ENCODE results near the gene CDC14C. TPM values are rescaled to one million over a fixed set of nuclear protein-coding genes. Genes with fewer than 3 reads are reported as not detected.
A peak's percentile ranks its signal among the peaks of the same experiment; 100 is the strongest.

Gene CDC14C
- total RNA-seq, 6 donors from 2014 or later = not detected

DNA sequence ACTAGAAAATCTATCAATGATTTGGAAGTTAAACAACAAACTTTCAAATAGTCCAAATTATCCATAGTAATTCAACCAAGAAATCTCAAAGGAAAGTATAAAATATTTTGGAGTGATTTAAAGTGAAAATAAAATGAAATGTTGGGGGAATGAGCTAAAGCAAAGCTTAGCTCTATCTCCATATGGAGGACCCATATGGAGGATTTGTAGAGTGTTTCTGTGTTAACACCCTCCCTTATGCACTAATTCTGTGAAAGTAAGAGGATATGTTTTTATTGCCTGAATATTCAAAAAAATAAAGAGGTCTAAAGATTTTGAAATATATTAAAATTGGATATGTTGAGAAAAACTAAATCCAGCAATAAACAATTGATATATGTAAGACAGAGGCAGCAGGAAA is 31.6 kb downstream of the CDC14C start:
- Histone ChIP-seq H3K9me3 (no peaks in the 10 kb centered on the region), H3K27me3 (no peaks in the 10 kb centered on the region), H3K27ac (no peak overlapping the region), H3K36me3 (no peaks in the 10 kb centered on the region), H3K4me3 (no peak overlapping the region), H3K4me1 (no peaks in the 10 kb centered on the region)
- ATAC-seq (ENCODE audit: low FRiP score in 2 of 2) (no peak), DNase-seq (no peak)
- TF ChIP-seq, protein P1, sequence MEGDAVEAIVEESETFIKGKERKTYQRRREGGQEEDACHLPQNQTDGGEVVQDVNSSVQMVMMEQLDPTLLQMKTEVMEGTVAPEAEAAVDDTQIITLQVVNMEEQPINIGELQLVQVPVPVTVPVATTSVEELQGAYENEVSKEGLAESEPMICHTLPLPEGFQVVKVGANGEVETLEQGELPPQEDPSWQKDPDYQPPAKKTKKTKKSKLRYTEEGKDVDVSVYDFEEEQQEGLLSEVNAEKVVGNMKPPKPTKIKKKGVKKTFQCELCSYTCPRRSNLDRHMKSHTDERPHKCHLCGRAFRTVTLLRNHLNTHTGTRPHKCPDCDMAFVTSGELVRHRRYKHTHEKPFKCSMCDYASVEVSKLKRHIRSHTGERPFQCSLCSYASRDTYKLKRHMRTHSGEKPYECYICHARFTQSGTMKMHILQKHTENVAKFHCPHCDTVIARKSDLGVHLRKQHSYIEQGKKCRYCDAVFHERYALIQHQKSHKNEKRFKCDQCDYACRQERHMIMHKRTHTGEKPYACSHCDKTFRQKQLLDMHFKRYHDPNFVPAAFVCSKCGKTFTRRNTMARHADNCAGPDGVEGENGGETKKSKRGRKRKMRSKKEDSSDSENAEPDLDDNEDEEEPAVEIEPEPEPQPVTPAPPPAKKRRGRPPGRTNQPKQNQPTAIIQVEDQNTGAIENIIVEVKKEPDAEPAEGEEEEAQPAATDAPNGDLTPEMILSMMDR (IDR thresholded peaks at IDR 0.05) = no peak
- TF ChIP-seq POLR2A (IDR thresholded peaks at IDR 0.05) (no peak), EP300 (IDR thresholded peaks at IDR 0.05) (no peak), POLR2AphosphoS5 (IDR thresholded peaks at IDR 0.05) (no peak)

DNA sequence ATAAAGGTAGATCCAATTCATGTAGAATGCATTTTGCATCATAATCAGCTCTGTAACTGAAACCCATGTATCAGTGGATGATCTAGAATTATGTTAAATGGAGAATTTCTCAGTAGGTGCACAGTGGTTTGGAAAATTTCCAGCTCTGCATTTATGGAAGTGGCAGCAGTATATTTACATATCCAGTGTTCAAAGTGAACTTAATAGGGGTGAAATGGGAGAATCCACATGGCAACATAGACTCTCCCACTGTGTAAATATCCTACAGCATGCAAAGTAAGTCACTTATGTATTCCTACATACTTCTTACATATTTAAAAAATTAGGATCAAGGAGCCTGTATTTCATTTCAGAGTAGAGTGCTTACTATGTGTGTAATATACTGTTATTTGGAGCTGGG is 35.3 kb downstream of the CDC14C start:
- Histone ChIP-seq H3K27me3 (no peaks in the 10 kb centered on the region), H3K27ac (no peak overlapping the region), H3K4me3 (no peak overlapping the region), H3K36me3 (no peaks in the 10 kb centered on the region), H3K9me3 (no peaks in the 10 kb centered on the region), H3K4me1 (no peaks in the 10 kb centered on the region)
- ATAC-seq (ENCODE audit: low FRiP score in 2 of 2) = no peak
- no peak for DNase-seq
- TF ChIP-seq POLR2A (IDR thresholded peaks at IDR 0.05) (no peak), EP300 (IDR thresholded peaks at IDR 0.05) (no peak), POLR2AphosphoS5 (IDR thresholded peaks at IDR 0.05) (no peak)
- TF ChIP-seq, protein P1 (IDR thresholded peaks at IDR 0.05) = no peak

DNA sequence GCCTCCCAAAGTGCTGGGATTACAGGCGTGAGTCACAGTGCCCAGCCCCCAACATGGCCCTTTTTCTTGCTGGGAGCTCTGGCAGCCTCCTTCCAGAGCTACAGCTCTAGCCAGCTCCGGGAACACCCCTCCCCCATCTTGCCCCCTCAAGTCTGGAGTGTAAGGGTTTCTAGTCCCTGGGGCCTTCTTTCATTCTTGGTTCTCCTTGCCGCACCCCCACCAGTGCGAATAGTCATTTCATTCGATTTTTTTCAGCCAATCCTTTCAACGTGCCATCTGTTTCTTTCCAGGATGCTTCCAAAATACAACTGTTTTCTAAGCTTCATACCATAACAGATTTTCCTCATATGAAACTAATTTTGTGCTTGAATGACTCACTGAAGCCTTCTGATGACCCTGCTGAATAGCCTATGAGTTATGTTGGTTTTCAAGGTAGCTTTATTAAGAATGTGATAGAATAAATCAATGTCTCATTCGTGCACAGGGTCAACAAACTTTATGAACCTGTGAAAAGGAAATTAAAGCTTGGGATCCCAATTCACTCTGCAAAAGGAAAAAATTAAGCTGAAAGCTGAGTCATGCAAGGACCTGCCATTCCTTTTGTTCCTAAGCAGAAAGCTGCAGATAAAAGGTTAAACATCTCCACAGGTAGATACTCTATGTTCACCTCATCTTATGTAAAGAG is 38.6 kb downstream of the CDC14C start:
- Histone ChIP-seq H3K27ac (no peak overlapping the region), H3K4me3 (no peak overlapping the region), H3K27me3 (no peaks in the 10 kb centered on the region), H3K4me1 (no peaks in the 10 kb centered on the region), H3K36me3 (no peaks in the 10 kb centered on the region), H3K9me3 (no peaks in the 10 kb centered on the region)
- TF ChIP-seq POLR2AphosphoS5 (IDR thresholded peaks at IDR 0.05) = no peak
- TF ChIP-seq, protein P1 (IDR thresholded peaks at IDR 0.05) = no peak
- no peak for TF ChIP-seq POLR2A (IDR thresholded peaks at IDR 0.05)
- no peak for TF ChIP-seq EP300 (IDR thresholded peaks at IDR 0.05)
- peak in 1 of 2 donors; percentile 66 for ATAC-seq (ENCODE audit: low FRiP score in 2 of 2)
- no peak for DNase-seq
- 67 to 69% methylated on average over 6 to 7 of the region's 7 CpGs for WGBS, 2 donors

DNA sequence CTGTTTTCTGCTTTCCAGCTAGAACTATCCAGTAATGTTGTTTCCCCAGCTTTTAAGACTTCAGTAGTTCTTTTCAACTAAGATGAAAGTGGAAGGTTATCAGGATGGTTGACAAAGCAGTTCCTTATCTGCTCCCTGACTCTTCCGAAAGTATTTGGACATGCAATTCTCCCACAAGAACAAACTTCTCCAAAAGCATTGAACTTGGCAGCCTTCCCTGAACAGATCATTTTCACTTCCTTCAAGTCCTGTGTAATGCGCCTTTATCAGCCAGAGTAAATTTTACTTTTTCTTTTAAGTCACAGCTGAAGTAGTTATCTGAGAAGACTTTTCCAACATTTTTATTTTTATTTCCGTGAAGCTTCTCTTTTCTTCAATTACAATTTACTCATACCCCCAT is 39.7 kb downstream of the CDC14C start:
- H3K27me3 ChIP-seq = no peaks in the 10 kb centered on the region
- WGBS, 2 donors = 6 to 10% methylated on average over 3 of the region's 3 CpGs
- no peaks in the 10 kb centered on the region for H3K4me1 ChIP-seq
- TF ChIP-seq, protein P1 (IDR thresholded peaks at IDR 0.05) = no peak
- TF ChIP-seq EP300 (IDR thresholded peaks at IDR 0.05) (no peak), POLR2A (IDR thresholded peaks at IDR 0.05) (no peak), POLR2AphosphoS5 (IDR thresholded peaks at IDR 0.05) (no peak)
- H3K27ac ChIP-seq = no peak overlapping the region
- H3K9me3 ChIP-seq = no peaks in the 10 kb centered on the region
- no peak for DNase-seq
- H3K4me3 ChIP-seq = no peak overlapping the region
- ATAC-seq (ENCODE audit: low FRiP score in 2 of 2) = peak in 1 of 2 donors; percentile 86
- no peaks in the 10 kb centered on the region for H3K36me3 ChIP-seq

DNA sequence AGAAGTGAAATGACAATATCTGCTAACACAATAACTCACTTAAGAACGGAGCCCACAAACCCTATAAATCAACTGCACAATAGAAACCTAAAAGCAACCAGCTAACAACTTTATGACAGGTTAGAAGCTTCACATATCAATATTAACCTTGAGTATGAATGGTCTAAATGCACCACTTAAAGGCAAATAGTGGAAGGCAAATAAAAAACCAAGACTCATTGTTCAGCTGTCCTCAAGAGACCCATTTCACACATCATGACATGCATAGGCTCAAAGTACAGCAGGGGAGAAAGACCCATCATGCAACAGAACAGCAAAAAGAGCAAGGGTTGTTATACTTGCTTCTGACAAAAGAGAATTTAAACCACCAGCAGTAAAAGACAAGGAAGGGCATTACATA is 46.8 kb downstream of the CDC14C start:
- H3K36me3 ChIP-seq = no peaks in the 10 kb centered on the region
- H3K4me3 ChIP-seq = no peak overlapping the region
- WGBS, 2 donors = 68 to 95% methylated on average over 1 of the region's 1 CpG
- no peaks in the 10 kb centered on the region for H3K27me3 ChIP-seq
- no peaks in the 10 kb centered on the region for H3K9me3 ChIP-seq
- no peaks in the 10 kb centered on the region for H3K4me1 ChIP-seq
- DNase-seq (no peak), ATAC-seq (ENCODE audit: low FRiP score in 2 of 2) (no peak)
- no peak overlapping the region for H3K27ac ChIP-seq
- no peak for TF ChIP-seq POLR2AphosphoS5 (IDR thresholded peaks at IDR 0.05)
- no peak for TF ChIP-seq POLR2A (IDR thresholded peaks at IDR 0.05)

Measured in upper lobe of left lung (tissue), 6 donors.